HG02678 (cell line): Measurements from ENCODE around the gene PTPRG.

ENCODE experiments used
- ATAC-seq: cut with Tn5 transposase; IDR thresholded peaks from one replicate; pipeline ENCODE4 v1.9.1; 2021; ENCODE audit warnings: mild to moderate bottlenecking, moderate library complexity; ENCODE audit not compliant: unreplicated experiment

Gene PTPRG

GRCh38 chr3:62197350-62198012, 636.1 kb downstream of the PTPRG start:
- no peak for ATAC-seq

- ATAC-seq, result no peak
Measured at GRCh38 chr3:62199126-62199525, 637.8 kb downstream of the PTPRG start.

GRCh38 chr3:62201438-62202035, 640.2 kb downstream of the PTPRG start:
- ATAC-seq, result no peak

- ATAC-seq, result no peak
Measured at GRCh38 chr3:62203152-62203551, 641.8 kb downstream of the PTPRG start.

- no peak for ATAC-seq
Measured at GRCh38 chr3:62203561-62203960, 642.2 kb downstream of the PTPRG start.

GRCh38 chr3:62207197-62207596, 645.8 kb downstream of the PTPRG start:
- no peak for ATAC-seq

GRCh38 chr3:62208385-62208784, 647.0 kb downstream of the PTPRG start:
- no peak for ATAC-seq

GRCh38 chr3:62209101-62209500, 647.7 kb downstream of the PTPRG start:
- no peak for ATAC-seq

- ATAC-seq, result no peak
Measured at GRCh38 chr3:62210011-62210410, 648.6 kb downstream of the PTPRG start.

- ATAC-seq, result no peak
Measured at GRCh38 chr3:62211675-62212429, 650.5 kb downstream of the PTPRG start.

GRCh38 chr3:62214850-62215249, 653.5 kb downstream of the PTPRG start:
- no peak for ATAC-seq

GRCh38 chr3:62220616-62221015, 659.2 kb downstream of the PTPRG start:
- ATAC-seq, result no peak

GRCh38 chr3:62225051-62225450, 663.7 kb downstream of the PTPRG start:
- ATAC-seq, result no peak

GRCh38 chr3:62226601-62227339, 665.4 kb downstream of the PTPRG start:
- no peak for ATAC-seq

GRCh38 chr3:62228467-62228866, 667.1 kb downstream of the PTPRG start:
- no peak for ATAC-seq

GRCh38 chr3:62229211-62229610, 667.8 kb downstream of the PTPRG start:
- ATAC-seq, result no peak

- ATAC-seq, result no peak
Measured at GRCh38 chr3:62229908-62230307, 668.5 kb downstream of the PTPRG start.

- ATAC-seq, result no peak
Measured at GRCh38 chr3:62233065-62233464, 671.7 kb downstream of the PTPRG start.

GRCh38 chr3:62236016-62236415, 674.6 kb downstream of the PTPRG start:
- no peak for ATAC-seq

- ATAC-seq, result no peak
Measured at GRCh38 chr3:62237286-62237948, 676.0 kb downstream of the PTPRG start.

- ATAC-seq, result peak; percentile 69
Measured at GRCh38 chr3:62238003-62238402, 676.6 kb downstream of the PTPRG start.
